Progenitor cell of endocrine pancreas (in vitro differentiated cells): ENCODE data around the gene FANCC. TPM values are rescaled to one million over a fixed set of nuclear protein-coding genes. Genes with fewer than 3 reads are reported as not detected.

Experiments used
- DNase-seq: peaks from one replicate; pipeline ENCODE4 v3.0.0; 2021; ENCODE audit warnings: low spot score; ENCODE audit not compliant: unreplicated experiment
- H3K27ac Mint-ChIP-seq: 2 replicates; pipeline ENCODE4 v1.8.0; 2021; ENCODE audit warnings: mild to moderate bottlenecking, moderate library complexity, mixed read lengths
- H3K27me3 Mint-ChIP-seq: 2 replicates; pipeline ENCODE4 v1.8.0; 2021; ENCODE audit warnings: mixed read lengths
- H3K36me3 Mint-ChIP-seq: 2 replicates; pipeline ENCODE4 v1.8.0; 2022; ENCODE audit warnings: mixed read lengths; ENCODE audit not compliant: insufficient read depth
- H3K4me1 Mint-ChIP-seq: 2 replicates; pipeline ENCODE4 v1.8.0; 2021; ENCODE audit warnings: low read depth, mixed read lengths
- H3K4me3 Mint-ChIP-seq: 2 replicates; pipeline ENCODE4 v1.8.0; 2021; ENCODE audit warnings: low read depth, mild to moderate bottlenecking, moderate library complexity, mixed read lengths
- H3K9me3 Mint-ChIP-seq: 2 replicates; pipeline ENCODE4 v1.8.0; 2021; ENCODE audit warnings: low read depth, mixed read lengths
- total RNA-seq: library from RNA; stranded (reverse); gene quantifications from 2 replicates; pipeline ENCODE4 v1.2.1, GENCODE V29; 2021
- TF ChIP-seq, protein P1 (sequence below): fragments of 200-600 bp; sonication (generic); IDR thresholded peaks from one replicate; pipeline ENCODE4 v1.5.0; 2021; ENCODE audit warnings: antibody characterized with exemption, mild to moderate bottlenecking; ENCODE audit not compliant: unreplicated experiment

The FANCC gene
- total RNA-seq, 1 donor from 2014 or later = 28.9 TPM

DNA sequence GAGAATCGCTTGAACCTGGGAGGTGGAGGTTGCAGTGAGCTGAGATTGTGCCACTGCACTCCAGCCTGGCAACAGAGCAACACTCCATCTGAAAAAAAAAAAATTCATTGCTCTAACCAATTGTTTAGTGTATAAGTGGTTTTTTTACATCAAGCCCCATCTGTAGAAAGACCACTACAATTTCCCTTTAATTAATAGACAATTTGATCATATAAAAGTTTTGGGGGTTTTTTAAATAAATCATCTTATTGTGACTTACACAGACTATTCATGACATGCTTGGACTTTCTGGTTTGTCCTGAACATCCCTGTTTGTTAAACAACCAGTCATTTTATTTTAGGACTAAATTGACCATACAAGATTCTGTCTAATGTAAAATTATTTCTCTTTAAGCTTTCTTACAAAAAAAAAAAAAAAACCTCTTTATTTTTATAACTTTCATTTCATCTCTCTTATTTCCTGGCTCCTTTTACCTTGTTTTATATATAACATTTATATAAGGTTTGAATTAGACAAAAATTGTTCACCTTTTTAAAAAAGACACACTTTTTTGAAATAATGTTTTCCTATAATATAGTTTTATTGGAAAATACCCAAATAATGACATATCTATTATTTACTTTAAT is 9.8 kb upstream of the FANCC start:
- Mint-ChIP-seq H3K36me3 (peaks cover 4% of the 10 kb centered on the region), H3K9me3 (peaks cover 20% of the 10 kb centered on the region), H3K4me1 (no peaks in the 10 kb centered on the region), H3K27me3 (no peaks in the 10 kb centered on the region), H3K4me3 (no peak overlapping the region), H3K27ac (no peak overlapping the region)
- no peak for DNase-seq
- TF ChIP-seq, protein P1, sequence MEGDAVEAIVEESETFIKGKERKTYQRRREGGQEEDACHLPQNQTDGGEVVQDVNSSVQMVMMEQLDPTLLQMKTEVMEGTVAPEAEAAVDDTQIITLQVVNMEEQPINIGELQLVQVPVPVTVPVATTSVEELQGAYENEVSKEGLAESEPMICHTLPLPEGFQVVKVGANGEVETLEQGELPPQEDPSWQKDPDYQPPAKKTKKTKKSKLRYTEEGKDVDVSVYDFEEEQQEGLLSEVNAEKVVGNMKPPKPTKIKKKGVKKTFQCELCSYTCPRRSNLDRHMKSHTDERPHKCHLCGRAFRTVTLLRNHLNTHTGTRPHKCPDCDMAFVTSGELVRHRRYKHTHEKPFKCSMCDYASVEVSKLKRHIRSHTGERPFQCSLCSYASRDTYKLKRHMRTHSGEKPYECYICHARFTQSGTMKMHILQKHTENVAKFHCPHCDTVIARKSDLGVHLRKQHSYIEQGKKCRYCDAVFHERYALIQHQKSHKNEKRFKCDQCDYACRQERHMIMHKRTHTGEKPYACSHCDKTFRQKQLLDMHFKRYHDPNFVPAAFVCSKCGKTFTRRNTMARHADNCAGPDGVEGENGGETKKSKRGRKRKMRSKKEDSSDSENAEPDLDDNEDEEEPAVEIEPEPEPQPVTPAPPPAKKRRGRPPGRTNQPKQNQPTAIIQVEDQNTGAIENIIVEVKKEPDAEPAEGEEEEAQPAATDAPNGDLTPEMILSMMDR = no peak

DNA sequence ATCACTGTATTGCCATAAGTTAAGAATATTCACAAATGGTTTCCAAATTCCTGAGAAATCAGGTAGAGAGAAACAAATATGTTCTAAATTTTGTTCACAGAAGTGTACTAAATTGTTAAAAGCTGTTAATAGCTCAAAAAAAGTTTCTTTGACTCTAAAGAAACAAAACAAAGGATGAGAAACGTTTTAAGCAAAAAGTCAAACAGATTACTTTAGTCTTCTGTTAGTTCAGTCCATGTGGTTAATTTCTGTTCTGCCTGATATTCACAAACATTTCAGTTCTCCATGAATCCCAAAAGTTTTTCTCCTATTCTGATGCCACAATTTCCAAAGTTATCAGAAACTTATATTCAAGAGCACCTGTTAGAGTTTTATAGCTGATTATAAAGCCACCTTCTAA is 7.7 kb upstream of the FANCC start:
- Mint-ChIP-seq H3K9me3 (peaks cover 17% of the 10 kb centered on the region), H3K27ac (no peak overlapping the region), H3K4me3 (no peak overlapping the region), H3K36me3 (peaks cover 4% of the 10 kb centered on the region), H3K4me1 (peaks cover 6% of the 10 kb centered on the region), H3K27me3 (no peaks in the 10 kb centered on the region)
- DNase-seq = no peak
- TF ChIP-seq, protein P1 = no peak

- Mint-ChIP-seq H3K27me3 (no peaks in the 10 kb centered on the region), H3K9me3 (no peaks in the 10 kb centered on the region), H3K27ac (peak overlapping the region; percentile 99), H3K36me3 (peaks cover under 1% of the 10 kb centered on the region), H3K4me1 (peaks cover 21% of the 10 kb centered on the region), H3K4me3 (peak overlapping the region; percentile 88)
- TF ChIP-seq, protein P1 = no peak
- no peak for DNase-seq
Measured at GRCh38 chr9:95317893-95318211, 343 bp upstream of the FANCC start.

- Mint-ChIP-seq H3K9me3 (no peaks in the 10 kb centered on the region), H3K27me3 (no peaks in the 10 kb centered on the region), H3K4me1 (peaks cover 23% of the 10 kb centered on the region), H3K27ac (peak overlapping the region; percentile 97), H3K4me3 (peak overlapping the region; percentile 88), H3K36me3 (no peaks in the 10 kb centered on the region)
- TF ChIP-seq, protein P1 = no peak
- peak; percentile 52 for DNase-seq
Measured at GRCh38 chr9:95316794-95317118, 753 bp downstream of the FANCC start.

DNA sequence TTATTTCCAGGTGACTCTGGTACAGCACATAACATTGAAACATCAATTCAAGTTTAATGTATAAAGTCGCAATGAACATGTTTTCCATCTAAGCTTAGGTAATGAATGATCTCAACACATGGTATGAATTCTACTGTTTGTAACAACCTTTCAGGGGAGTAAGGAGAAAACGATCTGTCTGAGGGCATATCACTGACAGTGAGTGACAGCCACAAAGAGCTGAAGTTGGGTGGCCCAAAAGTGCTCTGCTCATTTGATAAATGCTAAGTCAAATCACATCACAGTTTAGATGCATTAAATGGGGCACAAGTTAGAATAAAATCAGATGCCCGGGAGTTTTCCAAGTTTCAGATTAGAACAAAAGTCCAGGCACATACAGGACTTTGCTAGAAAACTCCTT is 1.2 kb downstream of the FANCC start:
- H3K36me3 Mint-ChIP-seq = no peaks in the 10 kb centered on the region
- DNase-seq = no peak
- no peaks in the 10 kb centered on the region for H3K9me3 Mint-ChIP-seq
- H3K4me1 Mint-ChIP-seq = peaks cover 20% of the 10 kb centered on the region
- H3K4me3 Mint-ChIP-seq = peak overlapping the region; percentile 88
- TF ChIP-seq, protein P1 = no peak
- no peaks in the 10 kb centered on the region for H3K27me3 Mint-ChIP-seq
- peak overlapping the region; percentile 97 for H3K27ac Mint-ChIP-seq
